GM21526 (cell line): ENCODE measurements around the gene PIK3CA.
A peak's percentile ranks its signal among the peaks of the same experiment; 100 is the strongest.
"Not testable (repeated sequence)": the region's sequence is repeated elsewhere in the genome, so short reads cannot be mapped to it uniquely, and the experiment has no call there.

ENCODE experiments used
- ATAC-seq: cut with Tn5 transposase; IDR thresholded peaks from one replicate; pipeline ENCODE4 v1.9.1; 2021; ENCODE audit warnings: moderate library complexity; ENCODE audit not compliant: unreplicated experiment, low FRiP score

The PIK3CA gene

DNA sequence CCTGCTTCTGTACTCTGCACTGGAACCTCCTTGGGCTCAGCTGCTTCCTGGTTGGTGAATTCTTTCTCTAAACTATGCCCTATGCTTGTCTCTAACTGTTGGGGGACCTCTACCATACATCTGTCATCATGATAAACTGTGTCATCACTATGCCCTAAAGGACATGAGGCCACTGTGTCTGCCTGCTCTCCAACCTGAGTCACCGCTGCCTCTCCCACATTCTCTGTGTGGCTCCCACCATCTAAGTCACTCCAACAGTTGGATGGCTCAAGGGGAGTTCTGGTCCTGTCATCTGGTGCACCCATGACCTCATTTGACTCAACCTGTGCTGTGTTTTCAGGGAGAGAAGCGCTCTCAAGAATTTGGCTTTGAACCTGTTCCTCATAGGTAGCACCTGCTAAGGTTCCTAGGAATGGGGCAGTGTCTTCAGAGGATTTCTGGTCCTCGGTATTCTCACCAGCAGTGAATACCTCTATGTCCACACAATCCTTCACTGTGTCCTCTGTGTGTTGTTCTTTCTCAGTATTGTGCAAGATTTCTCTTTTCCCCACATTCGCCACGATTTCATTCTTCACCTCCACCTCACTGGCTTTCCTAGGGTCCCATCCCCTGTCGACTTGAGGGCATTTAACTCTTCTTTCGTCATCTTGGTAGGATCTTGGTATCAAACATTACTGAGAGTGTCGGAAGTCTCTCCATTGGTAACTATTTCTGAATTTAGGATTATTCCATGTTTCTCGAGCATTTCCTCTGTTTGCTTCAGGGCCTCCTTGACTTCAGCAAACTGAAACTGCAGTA is 112.0 kb downstream of the PIK3CA start:
- ATAC-seq: not testable (repeated sequence)

GRCh38 chr3:179260949-179261765 is 113.0 kb downstream of the PIK3CA start:
- peak; percentile 89 for ATAC-seq

- no peak for ATAC-seq
Observed at GRCh38 chr3:179263134-179263533, 115.0 kb downstream of the PIK3CA start.

DNA sequence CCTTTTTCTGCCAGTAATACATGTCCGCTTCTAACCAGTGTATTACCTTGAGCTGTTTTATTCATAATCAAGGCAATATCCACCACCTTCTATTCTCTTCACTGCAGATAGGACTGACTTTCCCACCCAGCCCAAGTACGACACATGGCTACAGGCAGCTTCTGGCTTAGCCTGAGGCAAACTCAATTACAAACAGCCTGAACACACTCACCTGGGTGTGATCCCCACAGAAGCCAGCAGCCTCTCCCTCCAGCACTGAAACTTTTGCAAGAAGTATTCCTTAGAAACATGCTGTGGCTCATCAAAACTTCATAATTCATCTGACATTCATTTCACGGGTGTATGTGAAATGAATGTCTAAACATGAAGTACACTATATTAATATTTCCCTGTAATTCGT is 116.3 kb downstream of the PIK3CA start:
- ATAC-seq: no peak

DNA sequence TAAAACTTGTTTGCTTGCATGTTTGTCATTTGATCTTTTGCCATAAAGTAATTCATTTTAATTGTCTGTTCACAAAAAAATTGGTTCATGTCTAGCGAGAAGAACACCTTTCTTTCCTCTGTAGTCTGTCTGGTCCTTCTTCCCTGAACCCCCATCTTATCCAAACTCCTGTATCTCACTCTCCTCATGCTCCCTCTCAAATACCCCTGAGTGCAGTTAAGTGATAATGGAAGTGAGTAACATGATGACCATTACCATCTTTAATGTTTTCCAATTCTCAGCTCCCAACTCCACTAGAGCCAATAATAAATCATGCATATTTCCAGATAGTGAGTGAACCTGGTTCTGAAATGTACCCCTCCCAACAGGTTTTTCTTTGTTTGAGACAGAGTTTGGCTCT is 116.9 kb downstream of the PIK3CA start:
- ATAC-seq: no peak

DNA sequence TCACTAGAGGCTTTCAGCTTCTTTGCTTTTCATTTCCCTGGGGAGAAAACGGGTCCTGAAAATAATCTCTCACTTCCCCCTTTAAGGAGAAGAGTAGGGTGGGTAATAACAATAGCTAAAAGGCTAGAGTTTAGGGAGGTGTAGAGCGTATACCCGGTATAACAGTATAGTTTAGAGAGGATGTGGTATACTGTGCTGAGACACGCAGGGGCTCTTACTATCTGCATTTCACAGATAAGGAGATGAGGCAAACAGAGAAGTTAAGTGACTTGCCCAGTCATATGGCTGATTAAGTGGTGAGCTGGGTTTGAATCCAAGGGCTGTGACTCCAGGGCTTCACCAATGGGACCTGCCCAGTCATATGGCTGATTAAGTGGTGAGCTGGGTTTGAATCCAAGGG is 117.7 kb downstream of the PIK3CA start:
- peak; percentile 43 for ATAC-seq

GRCh38 chr3:179266701-179267211 is 118.6 kb downstream of the PIK3CA start:
- ATAC-seq: no peak

GRCh38 chr3:179268400-179269051 is 120.4 kb downstream of the PIK3CA start:
- no peak for ATAC-seq

- no peak for ATAC-seq
Observed at GRCh38 chr3:179269152-179269707, 121.1 kb downstream of the PIK3CA start.

GRCh38 chr3:179272385-179272784 is 124.2 kb downstream of the PIK3CA start:
- ATAC-seq: no peak

- not testable (repeated sequence) for ATAC-seq
Observed at GRCh38 chr3:179274434-179274833, 126.3 kb downstream of the PIK3CA start.

GRCh38 chr3:179276001-179276400 is 127.8 kb downstream of the PIK3CA start:
- no peak for ATAC-seq

DNA sequence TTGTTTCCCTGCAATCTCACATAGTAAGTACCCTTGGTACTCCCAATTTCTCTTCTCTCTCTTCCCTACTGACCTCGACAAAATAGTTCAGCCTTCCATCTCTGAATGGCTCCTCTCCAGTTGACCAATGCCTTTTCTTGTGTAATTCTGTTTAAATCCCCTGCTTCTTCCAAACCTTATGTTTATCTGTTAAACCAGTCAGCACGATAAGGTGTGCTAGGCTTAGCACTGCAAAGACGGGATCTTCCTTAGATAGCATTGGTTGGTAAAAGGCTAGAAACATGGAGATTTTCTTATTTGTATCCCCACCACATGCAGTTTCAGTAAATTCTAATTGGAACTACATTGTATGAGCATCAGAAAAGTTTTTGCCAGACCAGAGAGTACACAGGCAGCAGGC is 128.6 kb downstream of the PIK3CA start:
- no peak for ATAC-seq

DNA sequence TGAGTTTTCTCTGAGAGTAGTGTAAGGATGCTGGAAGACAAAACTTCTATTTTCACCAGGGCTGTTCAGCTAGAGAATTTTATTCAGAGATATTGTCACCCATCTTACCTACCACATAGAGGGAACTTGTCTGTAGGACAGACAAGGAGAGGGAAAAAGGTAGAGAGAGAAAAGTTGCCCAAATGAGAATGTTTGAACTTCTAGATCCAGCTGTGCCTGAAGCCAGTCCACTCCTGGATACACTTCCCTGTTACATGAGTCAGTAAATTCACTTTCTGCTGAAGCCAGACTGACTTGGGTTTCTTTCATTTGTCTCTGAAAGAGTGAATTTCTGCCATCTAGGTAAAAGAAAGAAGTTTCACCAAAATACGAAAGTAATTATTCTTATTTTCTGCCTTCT is 130.0 kb downstream of the PIK3CA start:
- no peak for ATAC-seq

- no peak for ATAC-seq
Observed at GRCh38 chr3:179278932-179279693, 131.0 kb downstream of the PIK3CA start.

DNA sequence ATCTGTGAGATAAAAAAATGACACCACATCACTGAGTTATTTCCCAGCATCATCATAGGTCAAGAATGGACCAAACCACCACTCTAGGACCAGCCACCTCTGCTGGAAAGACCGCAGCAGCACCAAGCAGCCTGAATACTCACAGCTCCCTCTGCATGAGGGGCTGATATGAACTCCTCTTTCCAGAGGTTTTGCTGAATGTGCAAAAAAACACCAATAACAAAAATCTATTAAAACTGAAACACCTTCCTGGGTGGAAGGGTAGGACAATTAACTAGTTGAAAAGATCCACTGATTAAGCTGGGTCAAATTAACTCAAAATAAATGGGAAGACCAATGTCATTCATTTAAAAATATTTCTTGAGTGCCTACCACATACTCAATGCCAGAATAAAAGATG is 131.7 kb downstream of the PIK3CA start:
- ATAC-seq: no peak

DNA sequence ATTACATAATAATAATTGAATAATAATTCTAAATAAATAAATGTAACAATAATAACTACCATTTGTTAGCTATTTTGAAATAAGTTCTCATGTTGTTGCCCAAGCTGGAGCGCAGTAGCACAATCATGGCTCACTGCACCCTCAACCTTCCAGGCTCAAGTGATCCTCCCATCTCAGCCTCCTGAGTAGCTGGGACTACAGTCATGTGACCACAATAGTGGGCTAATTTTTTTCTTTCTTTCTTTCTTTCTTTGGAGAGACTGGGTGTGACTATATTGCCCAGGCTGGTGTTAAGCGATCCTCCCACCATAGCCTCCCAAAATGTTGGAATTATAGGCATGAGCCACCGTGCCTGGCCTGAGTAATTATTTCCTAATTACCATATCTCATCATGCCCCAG is 133.7 kb downstream of the PIK3CA start:
- ATAC-seq: no peak

- ATAC-seq: no peak
Observed at GRCh38 chr3:179286331-179286730, 138.2 kb downstream of the PIK3CA start.

DNA sequence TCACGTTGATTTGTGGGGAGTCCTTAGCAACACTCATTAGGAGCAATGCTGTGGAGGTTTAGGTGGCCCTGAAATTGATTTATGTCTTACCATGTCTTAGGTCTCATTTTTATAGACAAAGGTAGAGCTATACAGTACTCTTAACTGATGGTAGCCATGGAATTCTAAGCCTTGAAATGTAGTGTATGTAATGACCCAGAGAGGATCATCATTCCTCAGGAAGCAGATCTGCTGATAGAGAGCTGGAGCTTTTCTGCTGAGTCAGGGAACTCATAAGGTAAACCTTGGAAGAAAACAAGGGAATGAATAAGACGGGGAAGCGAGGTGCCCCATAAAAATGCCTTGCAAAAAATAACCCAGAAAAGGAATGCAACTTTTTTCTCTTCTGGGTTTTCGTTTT is 140.7 kb downstream of the PIK3CA start:
- ATAC-seq: no peak

DNA sequence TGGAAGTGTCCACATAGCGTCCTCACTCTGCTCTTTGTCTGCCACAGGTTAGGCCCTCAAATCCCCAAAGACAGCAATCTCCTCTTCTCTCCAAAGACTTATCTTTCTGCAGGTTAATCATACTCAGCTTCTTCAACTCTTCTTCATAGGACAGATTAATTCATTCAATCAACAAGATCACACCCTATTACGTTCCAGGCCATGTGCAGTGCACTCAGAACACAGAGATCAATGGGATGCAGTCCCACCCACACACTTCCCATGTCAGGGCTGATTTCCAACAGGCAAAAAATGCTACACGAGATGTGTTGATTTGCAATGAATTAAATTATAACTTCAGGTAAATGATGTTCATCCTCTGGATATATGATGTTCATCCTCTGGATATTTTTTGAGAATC is 141.1 kb downstream of the PIK3CA start:
- no peak for ATAC-seq
